Fibroblast of villous mesenchyme (primary cell): Measurements from ENCODE around the gene MLXIPL. TPM values are rescaled to one million over a fixed set of nuclear protein-coding genes. Genes with fewer than 3 reads are reported as not detected.

Source experiments
- DNase-seq: peaks from one replicate; pipeline ENCODE4 v3.0.0-alpha.2; 2010; ENCODE audit warnings: low read depth
- H3K4me3 ChIP-seq: 2 replicates; pipeline ENCODE4 v1.5.1; 2011; ENCODE audit warnings: low read depth, mild to moderate bottlenecking, low read length
- total RNA-seq: library from RNA; depleted of rRNA; stranded (reverse); fragments of >200 nt; gene quantifications from 2 replicates; pipeline ENCODE4 v1.2.3, GENCODE V29; 2012
- TF ChIP-seq, protein P1 (sequence below): IDR thresholded peaks from 2 replicates; pipeline ENCODE4 v1.5.1; 2012; ENCODE audit warnings: low read depth, mild to moderate bottlenecking, low read length; ENCODE audit not compliant: insufficient read depth

Gene MLXIPL
- total RNA-seq, 1 donor: not detected

DNA sequence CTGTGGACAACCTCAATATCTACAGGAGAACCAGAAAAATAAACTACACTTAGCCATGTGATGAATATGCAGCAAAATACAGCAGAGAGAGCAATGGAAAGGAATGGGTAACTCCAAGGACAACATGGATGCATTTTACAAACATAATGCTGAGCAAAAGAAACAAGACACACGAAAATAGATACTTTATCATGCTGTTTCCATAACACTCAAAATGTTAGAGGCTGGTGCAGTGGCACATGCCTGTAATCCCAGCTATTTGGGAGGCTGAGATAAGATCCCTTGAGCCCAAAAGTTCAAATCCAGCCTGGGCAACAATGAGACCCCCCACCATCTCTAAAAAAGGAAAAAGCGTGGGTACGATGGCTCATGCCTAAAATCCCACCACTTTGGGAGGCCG, 75.1 kb downstream of the MLXIPL start:
- TF ChIP-seq, protein P1, sequence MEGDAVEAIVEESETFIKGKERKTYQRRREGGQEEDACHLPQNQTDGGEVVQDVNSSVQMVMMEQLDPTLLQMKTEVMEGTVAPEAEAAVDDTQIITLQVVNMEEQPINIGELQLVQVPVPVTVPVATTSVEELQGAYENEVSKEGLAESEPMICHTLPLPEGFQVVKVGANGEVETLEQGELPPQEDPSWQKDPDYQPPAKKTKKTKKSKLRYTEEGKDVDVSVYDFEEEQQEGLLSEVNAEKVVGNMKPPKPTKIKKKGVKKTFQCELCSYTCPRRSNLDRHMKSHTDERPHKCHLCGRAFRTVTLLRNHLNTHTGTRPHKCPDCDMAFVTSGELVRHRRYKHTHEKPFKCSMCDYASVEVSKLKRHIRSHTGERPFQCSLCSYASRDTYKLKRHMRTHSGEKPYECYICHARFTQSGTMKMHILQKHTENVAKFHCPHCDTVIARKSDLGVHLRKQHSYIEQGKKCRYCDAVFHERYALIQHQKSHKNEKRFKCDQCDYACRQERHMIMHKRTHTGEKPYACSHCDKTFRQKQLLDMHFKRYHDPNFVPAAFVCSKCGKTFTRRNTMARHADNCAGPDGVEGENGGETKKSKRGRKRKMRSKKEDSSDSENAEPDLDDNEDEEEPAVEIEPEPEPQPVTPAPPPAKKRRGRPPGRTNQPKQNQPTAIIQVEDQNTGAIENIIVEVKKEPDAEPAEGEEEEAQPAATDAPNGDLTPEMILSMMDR: no peak
- H3K4me3 ChIP-seq: no peak overlapping the region
- no peak for DNase-seq

DNA sequence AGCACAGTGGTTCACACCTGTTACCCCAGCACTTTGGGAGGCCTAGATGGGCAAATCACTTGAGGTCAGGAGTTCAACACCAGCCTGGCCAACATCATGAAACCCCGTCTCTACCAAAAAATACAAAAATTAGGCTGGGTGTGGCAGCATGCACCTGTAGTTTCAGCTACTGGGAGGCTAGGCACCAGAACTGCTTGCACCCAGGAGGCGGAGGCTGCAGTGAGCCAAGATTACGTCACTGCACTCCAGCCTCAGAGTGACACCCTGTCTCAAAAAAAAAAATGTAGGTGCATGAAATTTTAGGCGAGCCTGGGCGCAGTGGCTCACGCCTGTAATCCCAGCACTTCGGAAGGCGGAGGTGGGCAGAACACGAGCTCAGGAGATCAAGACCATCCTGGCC, 76.5 kb downstream of the MLXIPL start:
- H3K4me3 ChIP-seq: no peak overlapping the region
- no peak for DNase-seq
- TF ChIP-seq, protein P1: no peak

DNA sequence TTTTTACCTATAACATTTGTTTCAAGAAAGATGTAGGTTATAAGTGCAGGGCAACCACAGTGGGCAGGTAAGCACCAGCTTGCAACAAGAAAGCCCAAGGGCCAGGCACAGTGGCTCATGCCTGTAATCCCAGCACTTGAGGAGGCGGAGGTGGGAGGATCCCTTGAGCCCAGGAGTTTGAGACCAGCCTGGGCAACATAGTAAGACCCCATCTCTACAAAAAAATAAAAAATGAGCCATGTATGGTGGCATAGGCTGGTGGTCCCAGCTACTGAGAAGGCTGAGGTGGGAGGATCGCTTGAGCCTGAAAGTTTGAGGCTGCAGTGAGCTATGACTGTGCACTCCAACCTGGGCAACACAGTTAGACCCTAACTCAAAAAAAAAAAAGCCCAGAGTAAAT, 79.6 kb downstream of the MLXIPL start:
- no peak overlapping the region for H3K4me3 ChIP-seq
- no peak for DNase-seq
- TF ChIP-seq, protein P1: no peak

Other genes with a start within 250 kb of the MLXIPL start
- gene FZD9, start 190.7 kb downstream of the MLXIPL start, total RNA-seq: 0.64 and 0.86 TPM in 2 replicates
- gene BAZ1B, start 102.2 kb downstream of the MLXIPL start, total RNA-seq: 57.0 and 64.3 TPM in 2 replicates
- 27.2 and 30.3 TPM in 2 replicates for gene BCL7B, start 66.8 kb downstream of the MLXIPL start, total RNA-seq
- 64.4 and 68.7 TPM in 2 replicates for gene TBL2, start 45.9 kb downstream of the MLXIPL start, total RNA-seq
- 3.0 and 4.2 TPM in 2 replicates for gene VPS37D, start 43.3 kb upstream of the MLXIPL start, total RNA-seq
- 2.3 and 3.0 TPM in 2 replicates for gene DNAJC30, start 58.9 kb upstream of the MLXIPL start, total RNA-seq
- gene BUD23, start 59.1 kb upstream of the MLXIPL start, total RNA-seq: 38.0 and 39.7 TPM in 2 replicates
- 6.8 and 8.2 TPM in 2 replicates for gene STX1A, start 95.1 kb upstream of the MLXIPL start, total RNA-seq
- 8.2 and 11.9 TPM in 2 replicates for gene ABHD11, start 114.3 kb upstream of the MLXIPL start, total RNA-seq
- gene CLDN3, start 145.7 kb upstream of the MLXIPL start, total RNA-seq: not detected in 2 replicates
- under 0.01 and 0.86 TPM in 2 replicates for gene CLDN4, start 206.5 kb upstream of the MLXIPL start, total RNA-seq
- 1.6 and 2.6 TPM in 2 replicates for gene METTL27, start 218.0 kb upstream of the MLXIPL start, total RNA-seq
- not detected in 2 replicates for gene TMEM270, start 236.6 kb upstream of the MLXIPL start, total RNA-seq